ENCODE results near the gene FAM20B.

The FAM20B gene

DNA sequence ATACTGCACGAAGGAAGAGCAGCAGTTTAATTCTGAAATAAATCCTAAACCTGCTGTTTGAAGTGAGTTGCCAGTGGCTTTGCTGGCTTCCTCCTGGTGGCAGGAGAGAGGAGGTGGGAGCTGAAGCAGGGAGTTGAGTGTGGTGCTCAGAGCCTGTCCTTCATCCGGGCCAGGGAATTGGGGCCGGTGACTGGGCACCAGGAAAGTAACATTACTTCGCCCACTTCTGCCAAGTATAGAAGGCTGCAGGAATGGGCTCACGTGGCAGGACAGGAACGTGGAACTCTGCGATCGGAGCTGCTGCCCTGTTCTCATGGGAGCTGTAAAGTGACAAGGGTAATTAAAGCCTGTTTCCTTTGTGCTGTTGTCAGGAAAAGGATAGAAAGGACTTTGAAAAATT lies 64.8 kb downstream of the FAM20B start:
- H3K36me3 ChIP-seq (ENCODE audit: control insufficient read depth, insufficient read depth, low read length): peaks cover 50% of the 10 kb centered on the region

DNA sequence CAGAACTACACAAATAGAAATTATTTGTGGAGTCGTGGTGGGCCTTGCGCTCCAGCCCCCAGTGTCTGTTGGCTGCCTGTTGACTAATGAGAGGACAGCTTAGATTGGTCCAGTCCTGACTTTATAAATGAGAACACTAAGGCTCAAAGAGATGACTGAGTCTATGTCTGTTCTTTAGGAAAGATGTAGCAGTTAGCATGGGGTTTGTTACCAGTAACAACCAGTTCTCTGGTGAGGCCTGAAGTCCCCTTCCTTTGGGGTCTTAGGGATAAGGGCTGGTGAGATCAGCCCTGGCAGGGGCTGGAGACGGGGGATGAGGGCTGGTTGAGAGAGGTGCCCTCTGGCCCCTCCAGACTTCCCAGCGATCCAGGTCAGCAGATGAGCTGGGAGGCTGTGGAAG lies 65.2 kb downstream of the FAM20B start:
- H3K27me3 ChIP-seq (replicated peaks; ENCODE audit: control insufficient read depth, insufficient read depth, low read length): no peaks in the 10 kb centered on the region
- H3K4me3 ChIP-seq (replicated peaks; ENCODE audit: low read depth, low read length): no peak overlapping the region
- no peak for TF ChIP-seq CTCF (IDR thresholded peaks at IDR 0.05; ENCODE audit: insufficient read depth, low read length, poor library complexity, severe bottlenecking)
- peaks cover 46% of the 10 kb centered on the region for H3K36me3 ChIP-seq (ENCODE audit: control insufficient read depth, insufficient read depth, low read length)
- no peak for DNase-seq (ENCODE audit: extremely low read depth, insufficient read length)

More for the DNA sequence above, 64.8 kb downstream of the FAM20B start:
- Histone ChIP-seq H3K4me3 (replicated peaks; ENCODE audit: low read depth, low read length) (no peak overlapping the region), H3K27me3 (replicated peaks; ENCODE audit: control insufficient read depth, insufficient read depth, low read length) (no peaks in the 10 kb centered on the region)
- TF ChIP-seq CTCF (IDR thresholded peaks at IDR 0.05; ENCODE audit: insufficient read depth, low read length, poor library complexity, severe bottlenecking): no peak
- no peak for DNase-seq (ENCODE audit: extremely low read depth, insufficient read length)

- Histone ChIP-seq H3K27me3 (replicated peaks; ENCODE audit: control insufficient read depth, insufficient read depth, low read length) (no peaks in the 10 kb centered on the region), H3K36me3 (ENCODE audit: control insufficient read depth, insufficient read depth, low read length) (peaks cover 46% of the 10 kb centered on the region), H3K4me3 (replicated peaks; ENCODE audit: low read depth, low read length) (no peak overlapping the region)
- DNase-seq (ENCODE audit: extremely low read depth, insufficient read length): no peak
- TF ChIP-seq CTCF (IDR thresholded peaks at IDR 0.05; ENCODE audit: insufficient read depth, low read length, poor library complexity, severe bottlenecking): no peak
Observed at GRCh38 chr1:179091691-179092165, 66.0 kb downstream of the FAM20B start.

DNA sequence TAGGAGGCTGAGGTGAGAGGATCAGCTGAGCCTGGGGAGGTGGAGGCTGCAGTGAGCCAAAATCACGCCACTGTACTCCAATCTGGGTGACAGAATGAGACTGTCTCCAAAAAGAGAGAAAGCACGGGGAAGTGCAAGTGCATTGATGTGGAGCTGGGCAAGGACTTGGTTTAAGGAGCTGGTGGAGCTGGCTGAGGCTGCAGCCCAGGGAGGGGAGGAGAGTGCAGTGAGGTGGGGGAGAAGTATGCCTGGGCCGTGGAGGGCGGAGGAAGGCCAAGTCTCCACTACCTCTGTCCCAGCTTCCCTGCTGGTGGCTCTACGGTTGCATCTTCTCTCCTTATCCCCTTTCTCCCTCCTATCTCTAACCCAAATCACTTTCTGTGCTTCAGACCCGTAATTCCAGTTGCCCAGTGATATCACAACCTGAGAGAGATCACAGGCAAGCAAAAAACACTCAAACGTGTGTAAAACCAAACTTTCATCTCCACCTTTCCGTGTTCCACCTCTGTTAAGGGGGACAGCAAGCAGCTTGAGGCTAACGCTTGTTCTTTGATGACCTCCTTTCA lies 67.3 kb downstream of the FAM20B start:
- no peaks in the 10 kb centered on the region for H3K27me3 ChIP-seq (replicated peaks; ENCODE audit: control insufficient read depth, insufficient read depth, low read length)
- no peak overlapping the region for H3K4me3 ChIP-seq (replicated peaks; ENCODE audit: low read depth, low read length)
- no peak for DNase-seq (ENCODE audit: extremely low read depth, insufficient read length)
- peaks cover 43% of the 10 kb centered on the region for H3K36me3 ChIP-seq (ENCODE audit: control insufficient read depth, insufficient read depth, low read length)
- no peak for TF ChIP-seq CTCF (IDR thresholded peaks at IDR 0.05; ENCODE audit: insufficient read depth, low read length, poor library complexity, severe bottlenecking)

DNA sequence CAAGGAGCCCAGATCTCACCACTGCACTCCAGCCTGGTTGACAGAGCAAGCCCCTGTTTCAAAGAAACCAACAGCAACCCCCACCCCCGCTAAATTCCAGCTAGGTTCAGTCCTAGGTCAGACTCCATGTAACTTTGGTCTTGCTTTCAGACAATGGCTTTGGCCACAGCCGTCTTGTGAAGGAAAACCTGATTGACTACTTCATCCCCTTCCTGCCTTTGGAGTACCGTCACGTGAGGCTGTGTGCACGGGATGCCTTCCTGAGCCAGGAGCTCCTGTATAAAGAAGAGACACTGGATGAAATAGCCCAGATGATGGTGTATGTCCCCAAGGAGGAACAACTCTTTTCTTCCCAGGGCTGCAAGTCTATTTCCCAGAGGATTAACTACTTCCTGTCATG lies 69.1 kb downstream of the FAM20B start:
- Histone ChIP-seq H3K36me3 (ENCODE audit: control insufficient read depth, insufficient read depth, low read length) (peaks cover 36% of the 10 kb centered on the region), H3K4me3 (replicated peaks; ENCODE audit: low read depth, low read length) (no peak overlapping the region), H3K27me3 (replicated peaks; ENCODE audit: control insufficient read depth, insufficient read depth, low read length) (no peaks in the 10 kb centered on the region)
- TF ChIP-seq CTCF (IDR thresholded peaks at IDR 0.05; ENCODE audit: insufficient read depth, low read length, poor library complexity, severe bottlenecking): no peak
- DNase-seq (ENCODE audit: extremely low read depth, insufficient read length): no peak

DNA sequence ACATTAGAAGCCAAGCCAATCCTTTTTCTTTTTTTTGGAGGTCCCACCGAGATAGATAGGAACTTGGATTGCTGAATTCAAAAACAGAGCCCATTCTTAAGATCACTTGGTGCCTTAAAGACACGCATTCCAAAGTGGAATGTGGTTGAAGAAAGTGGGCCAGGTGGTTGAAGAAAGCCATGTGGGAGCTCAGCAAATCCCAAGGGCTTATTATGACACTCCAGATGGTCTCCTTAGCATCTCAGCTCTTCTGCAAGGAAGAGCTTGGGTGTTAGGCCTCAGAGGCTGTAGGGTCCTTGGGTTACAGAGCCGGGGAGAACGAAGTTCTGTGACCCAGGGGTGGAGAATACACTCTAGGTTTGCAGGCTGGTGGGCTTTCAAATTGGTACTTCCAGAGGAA lies 69.7 kb downstream of the FAM20B start:
- no peaks in the 10 kb centered on the region for H3K27me3 ChIP-seq (replicated peaks; ENCODE audit: control insufficient read depth, insufficient read depth, low read length)
- TF ChIP-seq CTCF (IDR thresholded peaks at IDR 0.05; ENCODE audit: insufficient read depth, low read length, poor library complexity, severe bottlenecking): no peak
- no peak for DNase-seq (ENCODE audit: extremely low read depth, insufficient read length)
- peaks cover 34% of the 10 kb centered on the region for H3K36me3 ChIP-seq (ENCODE audit: control insufficient read depth, insufficient read depth, low read length)
- H3K4me3 ChIP-seq (replicated peaks; ENCODE audit: low read depth, low read length): no peak overlapping the region
